GM18519 (cell line): ENCODE data around the gene SYNE1.

Experiments
- ATAC-seq: cut with Tn5 transposase; IDR thresholded peaks from one replicate; pipeline ENCODE4 v1.9.1; 2021; ENCODE audit warnings: mild to moderate bottlenecking, moderate library complexity; ENCODE audit not compliant: unreplicated experiment, low FRiP score

Gene SYNE1

GRCh38 chr6:152123076-152123475, 514.1 kb downstream of the SYNE1 start:
- ATAC-seq: no peak

- no peak for ATAC-seq
Measured at GRCh38 chr6:152122434-152122833, 514.7 kb downstream of the SYNE1 start.

- ATAC-seq: no peak
Measured at GRCh38 chr6:152121910-152122309, 515.3 kb downstream of the SYNE1 start.

- ATAC-seq: no peak
Measured at GRCh38 chr6:152119831-152120230, 517.3 kb downstream of the SYNE1 start.

- ATAC-seq: no peak
Measured at GRCh38 chr6:152118678-152119077, 518.5 kb downstream of the SYNE1 start.

GRCh38 chr6:152118224-152118623, 518.9 kb downstream of the SYNE1 start:
- ATAC-seq: no peak

GRCh38 chr6:152117156-152118133, 519.7 kb downstream of the SYNE1 start:
- peak; percentile 81 for ATAC-seq

- no peak for ATAC-seq
Measured at GRCh38 chr6:152112491-152113261, 524.5 kb downstream of the SYNE1 start.

GRCh38 chr6:152110886-152111820, 526.0 kb downstream of the SYNE1 start:
- no peak for ATAC-seq

GRCh38 chr6:152107973-152108372, 529.2 kb downstream of the SYNE1 start:
- no peak for ATAC-seq

- no peak for ATAC-seq
Measured at GRCh38 chr6:152100183-152100618, 537.0 kb downstream of the SYNE1 start.

- ATAC-seq: no peak
Measured at GRCh38 chr6:152099446-152100182, 537.5 kb downstream of the SYNE1 start.

GRCh38 chr6:152098683-152099082, 538.5 kb downstream of the SYNE1 start:
- ATAC-seq: no peak

GRCh38 chr6:152096863-152097496, 540.2 kb downstream of the SYNE1 start:
- no peak for ATAC-seq

GRCh38 chr6:152094992-152095592, 542.1 kb downstream of the SYNE1 start:
- ATAC-seq: no peak

GRCh38 chr6:152094276-152094675, 542.9 kb downstream of the SYNE1 start:
- no peak for ATAC-seq

- no peak for ATAC-seq
Measured at GRCh38 chr6:152093711-152094110, 543.5 kb downstream of the SYNE1 start.

GRCh38 chr6:152091851-152092341, 545.3 kb downstream of the SYNE1 start:
- ATAC-seq: no peak

GRCh38 chr6:152091201-152091600, 546.0 kb downstream of the SYNE1 start:
- ATAC-seq: no peak
